GM21390 (cell line): ENCODE results near the gene SCFD2.
"Not testable (repeated sequence)": the region's sequence is repeated elsewhere in the genome, so short reads cannot be mapped to it uniquely, and the experiment has no call there.

ENCODE experiments used
- ATAC-seq: cut with Tn5 transposase; IDR thresholded peaks from one replicate; pipeline ENCODE4 v1.9.1; 2021; ENCODE audit not compliant: unreplicated experiment

Gene SCFD2

DNA sequence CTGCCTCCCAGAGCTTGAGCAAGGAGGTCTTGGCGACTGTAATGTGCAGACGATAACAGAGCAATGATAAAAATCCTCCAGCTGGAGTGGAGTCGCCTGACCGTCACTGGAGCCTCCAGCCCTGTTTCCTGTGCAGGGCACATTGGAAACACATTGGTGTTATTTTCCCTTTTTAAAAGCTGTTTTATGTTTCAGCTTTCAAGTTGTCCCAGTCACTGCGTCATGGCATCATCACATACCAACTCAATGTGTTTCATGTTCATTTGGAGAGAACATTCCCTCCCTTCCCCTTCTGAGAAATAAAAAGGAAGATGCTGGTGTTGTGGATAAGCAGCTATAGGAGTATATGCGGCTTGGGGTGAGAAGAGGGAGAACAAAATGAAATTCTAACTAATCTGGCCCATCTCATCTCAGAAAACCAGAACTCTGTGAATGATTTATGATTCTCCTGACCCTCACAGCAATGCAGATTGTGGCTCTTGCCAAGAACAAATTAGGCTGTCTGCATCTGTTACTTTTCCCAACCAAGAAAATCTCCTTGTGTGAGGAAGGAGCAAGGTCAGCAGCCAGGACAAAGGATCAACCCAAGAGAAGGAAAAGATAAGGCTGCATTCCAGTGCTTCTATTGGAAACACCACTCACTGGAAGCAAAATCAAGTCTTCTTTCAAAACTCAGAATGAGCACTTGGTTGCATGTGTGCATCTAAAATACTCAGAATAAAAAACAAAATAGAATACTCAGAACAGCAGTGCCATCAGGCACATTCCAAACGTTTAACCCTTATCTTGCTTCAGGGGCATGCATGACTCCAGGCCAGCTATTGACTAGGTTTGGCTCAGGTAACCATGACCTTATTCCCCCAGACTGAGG is 369.4 kb downstream of the SCFD2 start:
- ATAC-seq = no peak

DNA sequence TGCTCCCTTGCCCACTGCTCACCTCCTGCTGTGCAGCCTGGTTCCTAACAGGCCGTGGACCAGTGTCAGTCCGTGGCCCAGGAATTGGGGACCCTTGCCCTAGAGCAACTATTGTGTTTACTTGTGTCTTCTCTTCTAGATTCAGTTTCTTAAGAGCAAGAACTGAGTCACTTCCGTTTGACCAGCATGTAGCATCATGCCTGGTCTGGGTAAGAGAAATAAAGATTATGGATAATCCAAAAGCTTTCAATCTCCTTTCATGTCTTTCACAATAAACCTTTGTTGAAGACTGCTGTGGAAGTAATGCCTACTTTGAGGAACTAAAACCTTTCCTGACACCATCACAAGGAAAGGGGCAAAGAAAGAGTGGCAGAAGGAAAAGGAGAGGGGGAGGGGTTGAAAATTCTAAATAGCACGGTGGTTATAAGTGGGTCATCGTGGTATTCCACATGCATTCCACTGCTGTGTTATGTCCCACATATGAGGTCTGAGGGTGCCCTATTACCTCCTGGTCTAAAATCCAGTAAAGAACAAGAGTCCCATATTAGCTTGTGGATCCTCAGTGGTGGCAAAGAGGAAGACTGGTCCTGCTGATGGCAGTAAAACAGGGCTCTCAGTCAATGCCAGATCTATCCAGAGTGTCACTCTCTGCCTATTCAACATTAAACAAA is 370.4 kb downstream of the SCFD2 start:
- ATAC-seq = no peak

DNA sequence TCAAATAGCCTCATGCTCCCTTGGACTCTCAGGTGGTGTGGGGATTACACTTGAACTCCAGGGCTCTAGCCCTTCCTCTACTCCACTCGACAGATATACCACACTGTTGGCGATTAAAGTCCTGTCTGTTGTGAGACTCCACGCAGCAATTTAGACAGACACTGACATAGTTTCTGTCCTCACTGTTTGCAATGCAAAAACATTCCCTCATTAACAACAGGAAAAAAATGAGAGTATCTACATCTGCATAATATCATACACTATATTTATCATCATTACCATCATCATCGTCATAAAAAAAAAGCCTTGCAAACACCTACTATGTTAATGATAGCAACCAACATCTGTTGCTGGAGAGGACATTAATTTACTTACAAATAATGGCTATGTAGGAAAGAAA is 371.3 kb downstream of the SCFD2 start:
- ATAC-seq = no peak

DNA sequence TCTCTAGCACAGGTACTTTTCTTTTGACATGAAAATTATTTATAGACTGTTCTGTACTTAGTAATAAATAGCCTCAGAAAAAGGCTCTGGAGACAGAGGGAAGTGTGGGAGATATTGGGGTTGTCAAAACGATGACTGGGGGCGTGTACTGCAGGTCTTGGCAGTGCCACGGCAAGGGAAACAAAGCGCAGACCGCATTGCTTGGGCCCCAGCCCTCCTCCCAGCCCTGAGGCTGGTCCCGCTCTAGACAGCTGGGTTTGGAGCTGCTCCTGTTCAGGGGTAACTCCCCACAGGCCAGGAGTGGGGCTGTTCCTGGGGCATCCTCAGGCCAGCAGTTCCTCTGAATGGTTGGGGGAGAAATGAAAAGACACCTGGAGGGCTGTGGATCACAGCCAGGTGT is 372.1 kb downstream of the SCFD2 start:
- no peak for ATAC-seq

DNA sequence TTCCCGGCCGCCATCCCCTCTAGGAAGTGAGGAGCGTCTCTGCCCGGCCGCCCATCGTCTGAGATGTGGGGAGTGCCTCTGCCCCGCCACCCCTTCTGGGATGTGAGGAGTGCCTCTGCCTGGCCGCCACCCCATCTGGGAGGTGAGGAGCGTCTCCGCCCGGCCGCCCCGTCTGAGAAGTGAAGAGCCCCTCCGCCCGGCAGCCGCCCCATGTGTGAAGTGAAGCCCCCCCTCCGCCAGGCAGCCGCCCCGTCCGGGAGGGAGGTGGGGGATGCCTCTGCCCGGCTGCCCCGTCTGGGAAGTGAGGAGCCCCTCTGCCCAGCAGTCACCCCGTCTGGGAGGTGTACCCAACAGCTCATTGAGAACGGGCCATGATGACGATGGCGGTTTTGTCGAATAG is 373.3 kb downstream of the SCFD2 start:
- not testable (repeated sequence) for ATAC-seq

DNA sequence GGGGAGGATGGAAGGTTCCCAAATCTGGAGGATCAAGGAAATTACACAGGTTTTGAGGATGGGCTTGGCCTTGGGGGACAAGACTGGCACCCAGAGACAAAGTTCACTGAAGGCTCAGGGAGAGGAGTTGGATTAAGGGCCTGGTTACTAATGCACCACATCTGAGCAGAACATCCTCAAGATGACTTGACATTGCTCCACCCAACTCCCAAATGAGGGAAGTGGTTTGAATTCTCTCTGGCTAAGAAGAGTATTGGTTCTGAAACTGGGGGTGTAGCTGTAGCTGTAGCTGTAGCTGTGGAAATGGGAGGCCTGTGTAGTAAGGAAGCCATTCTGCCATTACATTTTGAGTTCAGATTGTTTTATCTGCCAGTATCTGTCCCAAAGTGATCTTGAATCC is 374.4 kb downstream of the SCFD2 start:
- no peak for ATAC-seq

DNA sequence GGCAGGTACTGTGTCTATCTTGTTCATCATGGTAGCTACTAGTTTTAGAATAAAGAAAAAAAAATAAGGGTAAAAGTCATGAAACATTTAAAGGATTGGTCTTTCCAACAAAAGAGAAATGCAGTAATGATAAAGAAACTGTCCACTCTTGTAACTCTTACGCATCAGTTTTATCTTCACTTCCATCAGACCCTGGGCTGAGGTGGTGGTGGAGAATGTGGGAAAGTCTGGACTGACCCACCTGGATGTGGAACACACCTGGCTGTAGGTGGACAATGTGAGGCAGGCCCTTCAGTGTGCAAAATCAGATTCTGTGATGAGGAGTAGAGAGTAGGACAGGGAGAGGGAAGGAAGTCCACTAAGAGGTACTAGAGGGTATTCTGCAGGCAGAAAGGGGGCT is 375.2 kb downstream of the SCFD2 start:
- no peak for ATAC-seq

DNA sequence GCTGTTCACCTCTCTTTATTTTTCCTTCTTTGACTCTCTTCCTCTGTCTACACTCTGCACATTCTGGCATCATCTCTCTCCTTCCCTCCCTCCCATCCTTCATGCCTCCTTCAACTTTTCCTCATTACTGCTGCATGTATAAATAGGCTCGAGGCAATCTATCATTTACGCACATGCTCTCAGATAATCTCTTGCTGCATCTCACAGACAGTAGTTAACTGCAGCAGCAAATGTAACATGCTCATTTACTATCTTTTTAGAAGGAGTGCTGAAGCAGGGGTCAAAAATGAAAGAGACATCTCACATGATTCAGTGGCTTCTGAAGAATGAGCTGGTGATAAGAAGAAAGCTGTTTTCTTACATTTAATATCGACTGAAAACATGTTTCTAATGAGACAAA is 376.0 kb downstream of the SCFD2 start:
- ATAC-seq = no peak

DNA sequence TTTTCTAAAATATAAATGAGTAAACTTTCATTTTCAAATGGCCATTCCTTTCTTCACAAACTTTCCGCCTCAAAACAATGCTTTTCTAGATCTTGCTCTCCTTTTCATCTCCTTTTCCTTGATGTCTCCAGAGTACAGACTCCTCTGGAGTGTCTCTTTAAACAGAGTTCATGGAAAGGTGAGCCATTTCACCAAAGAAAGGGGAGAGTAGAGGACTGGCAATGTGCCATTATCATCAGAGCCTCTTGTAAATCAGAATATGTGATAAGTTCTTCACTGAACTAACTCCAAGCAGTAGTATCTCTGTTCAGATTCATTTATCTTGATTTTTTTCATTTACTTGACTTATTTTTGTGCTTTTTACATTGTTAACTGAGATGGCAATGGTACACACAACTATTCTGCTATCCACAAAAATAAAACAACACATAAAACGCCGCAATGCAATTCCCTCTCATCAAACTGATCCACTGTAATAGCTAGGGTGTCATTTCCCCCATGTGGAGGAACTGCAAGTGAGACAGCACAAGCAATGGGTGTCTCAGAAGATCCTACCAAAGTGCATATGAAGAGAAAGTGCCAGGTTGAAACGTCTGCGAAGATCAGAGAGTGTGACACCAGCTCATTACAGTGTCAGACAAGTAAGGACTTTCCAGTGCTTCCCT is 378.3 kb downstream of the SCFD2 start:
- ATAC-seq = no peak

DNA sequence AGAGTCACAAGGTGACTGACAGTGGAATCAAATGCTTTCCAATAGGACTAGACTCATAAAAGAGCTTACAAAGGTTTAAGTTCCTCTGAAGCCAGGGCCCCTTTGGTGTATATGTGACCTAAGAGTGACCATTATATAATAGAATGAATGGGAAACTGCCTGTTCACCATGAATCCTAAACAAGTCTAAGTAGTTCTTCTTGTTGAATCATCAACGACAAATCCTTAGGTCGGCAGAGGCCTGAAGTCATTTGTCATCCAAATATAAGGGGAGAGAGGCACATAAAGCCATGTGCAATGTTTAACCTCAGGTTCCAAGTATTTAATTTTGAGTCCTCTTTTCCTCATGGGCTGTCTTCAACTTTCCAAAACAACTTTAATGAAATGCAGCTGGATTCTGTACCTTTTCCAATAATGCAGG is 381.4 kb downstream of the SCFD2 start:
- ATAC-seq = no peak

DNA sequence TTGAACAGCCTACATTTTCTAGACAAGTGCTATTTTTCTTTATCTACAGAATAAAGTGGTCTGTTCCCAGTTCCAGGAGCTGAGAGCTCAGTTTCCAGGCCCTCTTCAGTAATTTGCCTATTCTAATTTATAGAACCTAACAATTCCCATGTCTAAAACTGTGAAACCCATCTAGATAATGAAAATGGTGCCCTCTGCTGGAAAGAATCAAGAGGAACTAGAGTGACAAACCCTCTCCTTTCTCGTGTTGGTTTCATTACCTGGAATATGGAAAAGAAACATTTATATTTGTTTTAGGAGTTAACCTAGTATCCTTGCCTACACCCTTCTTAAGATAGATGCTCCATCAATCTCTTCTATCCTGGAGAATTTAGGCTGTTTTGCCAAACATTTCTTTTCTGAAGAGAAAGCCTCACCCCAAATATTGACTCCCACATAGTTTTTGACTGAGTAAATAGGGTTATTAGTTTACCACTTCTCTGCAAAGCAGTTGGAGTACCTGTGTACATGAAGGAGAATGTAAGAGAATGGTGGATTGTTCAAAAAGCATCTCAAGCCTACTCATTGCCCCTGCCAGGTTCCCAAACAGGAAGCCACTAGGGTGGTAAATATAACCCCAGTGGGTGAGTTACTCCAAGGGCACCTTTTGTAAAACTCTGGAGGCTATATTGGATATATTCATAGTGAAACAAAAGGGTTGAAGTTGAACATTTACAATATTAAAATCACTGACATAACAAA is 382.1 kb downstream of the SCFD2 start:
- ATAC-seq = peak; percentile 61

DNA sequence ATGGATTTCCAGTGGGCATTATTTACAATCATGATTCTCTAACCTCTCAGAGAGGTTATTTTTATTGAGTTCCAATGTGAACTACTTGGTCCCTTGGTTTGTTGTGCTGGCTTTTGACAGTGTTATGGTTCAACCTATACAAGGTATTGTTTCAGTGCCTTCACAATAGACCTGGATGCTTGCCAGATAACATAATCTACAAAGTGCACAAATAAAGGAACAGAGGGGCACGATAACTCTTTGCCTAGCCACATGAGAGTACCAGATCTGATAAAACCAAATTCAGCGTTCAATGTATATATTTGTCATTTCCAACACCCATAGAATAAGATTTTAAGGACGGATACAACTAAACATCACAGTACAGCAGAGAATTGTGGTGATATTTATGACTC is 382.9 kb downstream of the SCFD2 start:
- ATAC-seq = no peak

DNA sequence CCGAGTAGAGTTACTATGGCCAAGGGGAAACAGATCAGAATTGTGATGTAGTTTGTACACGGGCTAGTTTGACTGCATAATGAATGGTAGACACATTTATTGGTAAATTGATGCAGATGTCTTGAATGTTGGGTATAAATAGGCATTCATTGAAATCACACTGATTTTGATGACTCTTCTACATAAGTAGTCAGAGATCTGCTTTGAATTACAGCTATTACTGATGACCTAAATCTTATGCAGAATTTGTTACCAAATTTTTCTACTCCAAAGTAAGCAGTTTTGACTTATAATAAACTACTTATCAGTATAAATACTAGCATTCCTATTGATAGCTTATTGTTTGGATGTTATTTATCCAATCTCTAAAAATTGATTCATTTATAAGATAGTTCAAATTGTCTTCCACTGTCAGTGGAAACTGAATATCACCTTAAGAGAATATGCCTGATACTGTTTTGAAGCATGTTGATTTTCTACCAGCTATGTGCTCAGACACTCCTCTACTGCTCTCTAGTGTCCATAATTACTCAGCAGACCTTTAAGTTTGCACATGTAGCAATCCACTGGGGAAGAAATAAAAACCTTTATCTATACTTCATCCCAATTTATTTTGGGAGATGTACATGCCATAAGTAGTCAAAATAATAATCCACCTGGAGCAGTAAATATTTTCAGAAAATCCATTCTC is 383.5 kb downstream of the SCFD2 start:
- no peak for ATAC-seq

DNA sequence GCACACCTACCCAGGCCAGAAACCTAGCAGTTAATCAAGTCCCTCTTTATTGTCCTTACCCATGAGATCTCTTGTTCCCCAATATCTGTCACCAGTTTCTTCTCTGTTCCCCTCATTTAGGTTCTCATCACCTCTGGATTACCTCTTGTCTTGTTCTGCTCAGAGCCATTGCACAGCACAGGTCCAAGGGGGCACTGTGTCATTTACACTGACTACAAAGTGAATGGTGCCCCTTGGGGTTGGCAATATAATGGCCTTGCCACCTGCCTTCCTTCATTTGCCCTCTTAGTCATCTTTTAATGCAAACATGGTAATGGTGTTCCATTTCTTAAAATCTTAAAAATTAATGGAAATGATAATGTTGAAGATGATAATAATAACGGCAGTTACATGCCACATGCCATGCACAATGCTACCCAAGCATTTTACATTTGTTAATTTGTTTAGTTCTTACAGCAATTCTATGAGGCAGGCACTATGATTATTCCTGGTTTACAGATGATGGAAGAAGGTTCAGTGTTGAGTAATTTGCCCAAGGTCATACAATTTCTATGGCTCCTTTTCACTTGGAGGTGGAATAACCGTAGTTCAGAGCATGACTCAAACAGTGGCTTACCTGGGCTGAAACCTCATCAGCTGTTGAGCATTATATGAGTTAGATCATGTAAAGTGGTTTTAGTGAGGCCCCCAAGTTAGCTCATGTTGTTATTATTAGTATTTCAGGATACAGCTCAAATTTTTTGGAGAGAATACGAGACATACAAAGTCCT is 385.9 kb downstream of the SCFD2 start:
- no peak for ATAC-seq

DNA sequence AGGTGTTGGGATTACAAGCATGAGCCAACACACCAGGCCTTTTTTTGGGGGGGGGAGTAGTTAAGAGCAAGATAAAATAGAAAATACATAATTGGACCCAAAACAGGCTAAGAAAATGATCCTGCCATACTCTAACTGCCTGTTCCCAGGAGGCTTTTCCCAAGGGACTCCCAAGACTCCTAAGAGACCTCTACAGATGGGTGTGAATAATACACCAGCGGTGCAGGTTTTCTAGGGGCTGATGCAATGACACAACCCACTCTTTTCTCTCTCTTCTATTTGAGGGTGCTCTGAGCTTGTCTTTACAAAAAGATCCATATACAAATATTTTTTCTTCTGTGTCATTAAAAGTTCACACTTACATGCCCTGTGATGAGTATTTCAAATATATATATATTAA is 386.8 kb downstream of the SCFD2 start:
- ATAC-seq = no peak

DNA sequence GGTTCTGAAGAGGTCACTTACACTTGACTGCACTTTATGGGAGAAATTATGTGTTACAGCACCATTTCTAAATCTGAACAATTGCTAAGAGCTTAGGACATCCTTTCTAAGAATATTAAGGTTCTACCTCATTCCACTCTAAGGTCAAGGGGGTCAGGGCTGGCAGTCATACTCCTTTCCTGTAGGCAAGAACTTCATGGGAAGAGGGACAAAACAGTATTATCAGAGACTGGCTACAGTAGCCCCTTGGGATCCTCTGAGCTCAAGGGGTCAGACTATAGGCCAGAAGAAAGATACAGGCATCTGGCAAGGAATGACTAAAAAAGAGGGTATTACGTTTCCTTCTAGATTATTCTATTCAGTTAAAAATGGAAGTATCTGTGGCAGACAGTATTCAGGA is 388.6 kb downstream of the SCFD2 start:
- no peak for ATAC-seq

DNA sequence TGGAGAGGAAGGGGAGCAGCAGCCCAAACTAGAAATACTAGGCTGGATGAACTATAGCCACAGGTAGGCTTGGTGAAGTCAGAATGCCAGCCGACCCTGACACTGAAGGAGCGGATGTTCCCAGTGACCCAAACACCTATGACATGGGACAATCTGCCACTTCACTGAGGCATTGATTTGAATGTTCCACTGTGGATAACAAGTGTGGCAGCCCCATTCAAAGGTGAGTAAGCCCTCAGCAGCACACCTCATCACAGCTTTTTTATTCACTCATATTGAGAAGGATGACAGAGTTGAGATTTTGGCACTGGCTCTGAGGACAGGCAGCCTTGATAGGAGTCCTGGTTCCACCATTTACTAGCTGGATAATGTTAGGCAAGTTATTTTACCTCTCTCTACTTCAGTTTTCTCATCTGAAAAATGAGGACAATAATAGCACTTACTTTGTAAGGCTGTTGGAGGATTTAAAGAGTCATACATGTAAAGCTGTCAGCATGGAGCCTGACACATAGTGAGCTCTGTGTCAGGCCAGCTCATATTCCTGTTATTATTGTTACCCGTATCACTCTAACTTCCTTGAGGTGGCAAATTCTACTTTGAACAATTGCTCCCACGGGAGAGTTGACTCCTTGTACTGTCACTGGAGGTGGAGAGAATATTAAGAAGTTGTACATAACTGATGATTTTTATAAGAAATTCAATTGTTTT is 389.2 kb downstream of the SCFD2 start:
- ATAC-seq = no peak

DNA sequence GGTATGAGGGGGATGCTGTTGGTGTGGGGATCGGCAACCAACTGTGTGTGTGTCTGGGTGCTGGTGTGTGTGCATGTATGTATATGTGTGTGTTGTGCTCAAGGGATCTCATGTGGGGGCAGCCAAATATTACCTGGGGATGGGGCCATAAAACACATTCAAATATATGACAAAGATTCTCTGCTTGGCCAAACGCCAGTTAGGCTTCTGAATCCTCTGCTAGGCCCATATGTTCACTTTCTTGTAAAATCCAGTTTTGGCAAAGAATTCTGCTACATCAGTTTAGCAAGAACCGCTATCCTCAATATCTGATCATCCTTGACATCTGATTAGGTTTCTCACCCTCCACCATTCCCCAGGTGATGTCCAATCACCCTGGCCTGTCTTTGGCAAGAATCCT is 397.2 kb downstream of the SCFD2 start:
- ATAC-seq = no peak

DNA sequence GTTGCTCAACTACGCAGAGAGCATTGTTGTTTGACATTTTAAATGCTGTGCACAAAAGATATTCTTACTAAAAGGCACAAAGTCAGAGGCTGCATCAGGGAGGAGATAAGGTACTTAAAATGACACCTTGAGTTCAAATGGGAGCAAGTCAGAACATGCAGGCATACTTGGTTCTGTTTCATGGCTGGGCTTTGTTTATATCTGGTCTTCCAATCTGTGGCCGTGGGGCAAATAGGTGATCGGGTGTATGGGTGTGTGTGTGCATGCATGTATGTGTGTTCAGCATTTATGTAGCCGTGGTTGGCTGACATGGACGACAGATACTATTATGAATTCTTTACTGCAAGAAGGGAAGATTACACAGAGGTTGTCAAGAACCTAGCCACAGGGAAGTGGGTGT is 397.6 kb downstream of the SCFD2 start:
- no peak for ATAC-seq
